ENCODE results near the gene TAS2R7. TPM values are rescaled to one million over a fixed set of nuclear protein-coding genes. Genes with fewer than 3 reads are reported as not detected.

Gene TAS2R7
- total RNA-seq, 1 experiment from 2014 or later: not detected

- Histone ChIP-seq H3K79me1 (ENCODE audit: insufficient read depth, low read depth, low read length, poor library complexity, severe bottlenecking) (no peaks in the 10 kb centered on the region), H2BK12ac (ENCODE audit: insufficient read length, low read depth, low read length) (no peak within 1 kb of the TSS), H3K27ac (ENCODE audit: insufficient read length, low read depth, low read length) (no peak within 1 kb of the TSS), H4K91ac (ENCODE audit: insufficient read length, low read depth, low read length) (no peak within 1 kb of the TSS), H3K56ac (ENCODE audit: insufficient read length, low read depth, low read length) (no peak within 1 kb of the TSS), H3K23me2 (ENCODE audit: insufficient read length, low read depth, low read length, poor library complexity, severe bottlenecking) (no peaks in the 10 kb centered on the region), H3K14ac (ENCODE audit: insufficient read depth, low read length) (no peak within 1 kb of the TSS), H4K20me1 (ENCODE audit: control insufficient read depth, insufficient read depth, insufficient read length) (no peaks in the 10 kb centered on the region), H2AK5ac (ENCODE audit: insufficient read length, low read length) (no peak within 1 kb of the TSS), H2BK20ac (ENCODE audit: low read depth, low read length, poor library complexity, severe bottlenecking) (no peak within 1 kb of the TSS), H3K4ac (ENCODE audit: low read depth, low read length) (no peak within 1 kb of the TSS), H3T11ph (ENCODE audit: low read length) (no peak within 1 kb of the TSS), H3K23ac (ENCODE audit: insufficient read length, low read depth, low read length) (no peak within 1 kb of the TSS), H2BK15ac (ENCODE audit: low read depth, low read length) (no peak within 1 kb of the TSS), H4K5ac (ENCODE audit: insufficient read length, low read depth, low read length) (no peak within 1 kb of the TSS), H3K9me3 (ENCODE audit: control insufficient read depth, low read depth, low read length) (no peaks in the 10 kb centered on the region), H3K18ac (ENCODE audit: insufficient read length, low read depth, low read length) (no peak within 1 kb of the TSS), H2AFZ (ENCODE audit: low read length) (no peak within 1 kb of the TSS), H2BK120ac (ENCODE audit: low read depth, low read length, poor library complexity, severe bottlenecking) (no peak within 1 kb of the TSS), H4K8ac (replicated peaks; ENCODE audit: insufficient read length, low read depth, low read length) (no peak within 1 kb of the TSS), H3K4me1 (ENCODE audit: insufficient read depth, low read length) (no peaks in the 10 kb centered on the region), H2BK5ac (ENCODE audit: insufficient read length, low read length) (no peak within 1 kb of the TSS), H3K4me2 (ENCODE audit: insufficient read depth, insufficient read length, low read length) (no peak within 1 kb of the TSS), H3K9ac (ENCODE audit: extremely low read depth, insufficient read length, low read length) (no peak within 1 kb of the TSS), H3K27me3 (ENCODE audit: insufficient read depth, low read length) (no peaks in the 10 kb centered on the region), H3K79me2 (ENCODE audit: insufficient read depth, low read length) (no peaks in the 10 kb centered on the region)
- Mint-ChIP-seq H3K27ac (no peak within 1 kb of the TSS), H3K4me3 (no peak within 1 kb of the TSS), H3K36me3 (ENCODE audit: insufficient read depth in 1 of 3, low read depth in 3 of 3) (no peaks in the 10 kb centered on the region), H3K4me1 (peaks cover 16 to 24% of the 10 kb centered on the region in 2 experiments), H3K9me3 (no peaks in the 10 kb centered on the region), H3K27me3 (ENCODE audit: low read depth) (no peaks in the 10 kb centered on the region)
- no peak for TF ChIP-seq CTCF (conservative IDR thresholded peaks at IDR 0.05)
- WGBS (ENCODE audit: extremely low coverage, insufficient read length, low lambda C conversion rate): no CpG with 5 or more reads among the region's 1 CpG
- no peak for DNase-seq
Measured at GRCh38 chr12:10807186-10807585, 4.8 kb upstream of the TAS2R7 start, which contains the start of gene TAS2R8. TSS of gene TAS2R8 (minus strand) at chr12:10807286. CDS start at chr12:10806980, 306 bp downstream.

All from H9 (cell line).